GM12878 (cell line): ENCODE results near the gene IFIT3. TPM values are rescaled to one million over a fixed set of nuclear protein-coding genes. Genes with fewer than 3 reads are reported as not detected.

Source experiments
- ATAC-seq: fragments of 200-7000 bp; cut with Tn5 transposase; 3 replicates; pipeline ENCODE4 v1.9.1; 2020; ENCODE audit warnings: mild to moderate bottlenecking, moderate library complexity
- BruUV-seq: library from RNA; stranded (reverse); fragments of 400-500 nt; replicated peaks from 2 replicates; lab custom pipeline; 2021; lab: Mats Ljungman, UMichigan
- CTCF ChIA-PET: fragments of 300-600 bp; sonication (Branson Sonifier 250); formaldehyde crosslinking; extraction: SDS; loops from one replicate; lab custom pipeline; 2021; ENCODE audit warnings: inconsistent platforms; lab: Yijun Ruan, JAX
- POLR2A ChIA-PET: fragments of 350-600 bp; formaldehyde crosslinking; extraction: SDS; loops from one replicate; lab custom pipeline; 2021; ENCODE audit warnings: inconsistent platforms; lab: Charles Lee
- RAD21 ChIA-PET: fragments of 300-600 bp; sonication (Branson Sonifier 250); formaldehyde crosslinking; loops from one replicate; lab custom pipeline; 2023; ENCODE audit warnings: antibody characterized with exemption; ENCODE audit not compliant: unreplicated experiment; lab: Charles Lee
- SMC1A ChIA-PET: fragments of 300-600 bp; sonication (Branson Sonifier 250); formaldehyde crosslinking; loops from one replicate; lab custom pipeline; 2023; ENCODE audit not compliant: unreplicated experiment, uncharacterized antibody; lab: Charles Lee
- DNase-seq: peaks from one replicate; pipeline ENCODE4 v3.0.0-alpha.2; 2011; ENCODE audit warnings: low read depth, low spot score
- FAIRE-seq: peaks from 3 replicates; lab custom pipeline; 2011; peaks lifted over from hg19 to GRCh38; lab: Jason Lieb, UNC
- H2AFZ ChIP-seq: 2 replicates; pipeline ENCODE4 v1.6.0; 2011; ENCODE audit warnings: low read depth, low read length, control low read depth; ENCODE audit not compliant: control insufficient read depth
- H3K27ac ChIP-seq: 2 replicates; pipeline ENCODE4 v1.5.1; 2011; ENCODE audit warnings: control low read depth; ENCODE audit not compliant: control insufficient read depth, insufficient read depth
- H3K27me3 ChIP-seq, 2 experiments: replicated peaks in 1 of 2; 2 replicates each; pipeline versions ENCODE4 v1.6.0 to v1.6.1; 2011; ENCODE audit warnings: low read length in 1 of 2; ENCODE audit not compliant: control insufficient read depth in 2 of 2, insufficient read depth in 2 of 2
- H3K36me3 ChIP-seq, 2 experiments: 2 replicates each; pipeline ENCODE4 v1.5.1; 2011; ENCODE audit warnings: low read length in 1 of 2; ENCODE audit not compliant: control insufficient read depth in 2 of 2, insufficient read depth in 2 of 2
- H3K4me1 ChIP-seq: 2 replicates; pipeline ENCODE4 v1.6.1; 2011; ENCODE audit warnings: mild to moderate bottlenecking, low read length, moderate library complexity, mixed read lengths; ENCODE audit not compliant: control insufficient read depth, insufficient read depth
- H3K4me2 ChIP-seq: 2 replicates; pipeline ENCODE4 v1.6.0; 2011; ENCODE audit warnings: control low read depth; ENCODE audit not compliant: control insufficient read depth, insufficient read depth
- H3K4me3 ChIP-seq: fragments of 200-600 bp; sonication (generic); 2 replicates; pipeline ENCODE4 v1.5.1; 2016
- H3K79me2 ChIP-seq: 2 replicates; pipeline ENCODE4 v1.6.0; 2011; ENCODE audit warnings: low read length; ENCODE audit not compliant: control insufficient read depth, insufficient read depth
- H3K9ac ChIP-seq: 2 replicates; pipeline ENCODE4 v1.8.0; 2011; ENCODE audit warnings: low read length, control low read depth, mixed read lengths; ENCODE audit not compliant: control insufficient read depth, insufficient read depth
- H3K9me3 ChIP-seq: replicated peaks from 3 replicates; pipeline ENCODE4 v1.5.1; 2011; ENCODE audit warnings: mild to moderate bottlenecking, low read length; ENCODE audit not compliant: control insufficient read depth, insufficient read depth
- H4K20me1 ChIP-seq: 2 replicates; pipeline ENCODE4 v1.6.0; 2011; ENCODE audit not compliant: control insufficient read depth, insufficient read depth
- BCL11A ChIP-seq: IDR thresholded peaks from 2 replicates; pipeline ENCODE4 v1.6.1; 2011; ENCODE audit warnings: low read depth, low read length
- CHD2 ChIP-seq: IDR thresholded peaks from 2 replicates; pipeline ENCODE4 v1.6.1; 2011; ENCODE audit warnings: low read depth, low read length, improper control_type of control experiment, borderline replicate concordance
- EGR1 ChIP-seq, 2 experiments: IDR thresholded peaks; 1 replicate in 1 of 2; 2 replicates in 1 of 2; pipeline ENCODE4 v1.6.1; 2011 to 2012; ENCODE audit warnings: low read depth in 2 of 2, low read length in 2 of 2, borderline replicate concordance in 1 of 2, mild to moderate bottlenecking in 1 of 2, moderate library complexity in 1 of 2
- ETV6 ChIP-seq, 2 experiments: fragments of 450-650 bp in 1 of 2; IDR thresholded peaks in 1 of 2; conservative IDR thresholded peaks in 1 of 2; 2 replicates each; pipeline ENCODE4 v1.6.1; 2014; ENCODE audit warnings: antibody characterized with exemption in 1 of 2, borderline replicate concordance in 1 of 2, low read depth in 1 of 2, mild to moderate bottlenecking in 1 of 2, moderate library complexity in 1 of 2
- GATAD2B ChIP-seq: fragments of 450-650 bp; conservative IDR thresholded peaks from 2 replicates; pipeline ENCODE4 v1.6.1; 2017; ENCODE audit warnings: low read depth, mild to moderate bottlenecking, moderate library complexity
- MYB ChIP-seq: fragments of 150-350 bp; IDR thresholded peaks from 2 replicates; pipeline ENCODE4 v1.6.1; 2014; ENCODE audit warnings: mild to moderate bottlenecking, low read depth, low read length, borderline replicate concordance
- SUPT20H ChIP-seq: IDR thresholded peaks from 2 replicates; pipeline ENCODE4 v1.6.1; 2011; ENCODE audit warnings: low read depth, mild to moderate bottlenecking, low read length, moderate library complexity, borderline replicate concordance; ENCODE audit not compliant: control insufficient read depth
- TCF12 ChIP-seq: IDR thresholded peaks from 2 replicates; pipeline ENCODE4 v1.6.1; 2011; ENCODE audit warnings: low read depth, mild to moderate bottlenecking, low read length
- YBX1 ChIP-seq: fragments of 450-650 bp; IDR thresholded peaks from 2 replicates; pipeline ENCODE4 v1.6.1; 2016; ENCODE audit warnings: antibody characterized with exemption
- WGBS: methylation state at CpG from one replicate; pipeline ENCODE4 v1.1.6; 2016; ENCODE audit warnings: low lambda C conversion rate; ENCODE audit not compliant: insufficient replicate concordance, insufficient coverage; ENCODE audit errors: missing lambda C conversion rate; 5-methylcytosine and 5-hydroxymethylcytosine counted together
- in situ Hi-C: fragments of 300-500 bp; cut with MboI; formaldehyde crosslinking; loops from 9 replicates; pipeline ENCODE4 v1.14.3; 2018; ENCODE audit warnings: mixed read lengths
- intact Hi-C: fragments of 100-400 bp; cut with micrococcal nuclease; formaldehyde crosslinking; loops from one replicate; pipeline ENCODE4 v1.14.2; 2022; ENCODE audit not compliant: unreplicated experiment
- polyA plus RNA-seq, 11 experiments: library from polyadenylated mRNA; depleted of rRNA in 4 of 11; unstranded in 6 of 11; stranded (reverse) in 5 of 11; fragments of >200 nt; fragmentation: Nextera tagmentation in 4 of 11; fragmentation: Illumina TruSeq in 1 of 11; extraction: Ambion mirVana in 4 of 11; extraction: Trizol in 1 of 11; gene quantifications; 1 replicate in 1 of 11; 2 replicates in 10 of 11; pipeline versions ENCODE4 v1.2.1 to v1.2.3, GENCODE V29; 2011 to 2016; ENCODE audit warnings: inconsistent platforms in 2 of 11, missing spikeins in 2 of 11, low read depth in 1 of 11
- total RNA-seq, 4 experiments: library from RNA; depleted of rRNA in 3 of 4; stranded (reverse); fragments of >200 nt in 3 of 4; fragmentation: Illumina TruSeq in 1 of 4; extraction: Trizol in 1 of 4; gene quantifications; 2 replicates each; pipeline versions ENCODE4 v1.2.1 to v1.2.3, GENCODE V29; 2013 to 2021
- TF ChIP-seq, protein P1 (sequence below): IDR thresholded peaks from 2 replicates; pipeline ENCODE4 v1.6.1; 2012; ENCODE audit warnings: low read depth, low read length, improper control_type of control experiment

The IFIT3 gene
- total and polyA plus RNA-seq, 10 of the 15 experiments (the other 5 are each of a cell fraction or from before 2014, with no cell fraction given), result 27.0 to 70.2 (median 51.1) TPM

DNA sequence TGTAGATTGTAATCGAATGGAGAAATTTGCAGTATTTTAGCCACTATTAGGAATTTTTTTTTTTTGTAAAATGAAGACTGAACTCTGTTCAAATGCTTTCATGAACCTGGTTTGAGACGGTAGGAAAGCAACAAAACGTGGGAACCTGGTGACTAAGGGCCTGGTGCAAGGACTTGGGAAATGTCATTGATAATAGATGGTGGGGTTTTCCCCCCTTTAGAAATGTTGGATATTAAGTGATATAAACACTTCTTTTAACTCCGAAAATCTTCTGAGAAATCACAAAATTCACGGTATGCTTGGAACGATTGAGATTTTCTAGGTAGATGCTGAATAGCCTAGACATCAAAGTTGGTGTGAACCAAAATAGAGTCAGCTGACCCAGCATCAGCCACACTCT lies 19.5 kb upstream of the IFIT3 start (continued):
- TF ChIP-seq TCF12, result no peak
- no peak for TF ChIP-seq MYB
- TF ChIP-seq EGR1 (IDR thresholded peaks at IDR 0.05; ENCODE audit: borderline replicate concordance in 1 of 2, low read depth in 2 of 2, low read length in 2 of 2), result no peak
- no peak for TF ChIP-seq ETV6 (conservative IDR thresholded peaks at IDR 0.05 in 1 of 2, IDR thresholded peaks at IDR 0.05 in 1 of 2; ENCODE audit: borderline replicate concordance in 1 of 2, low read depth in 1 of 2)
- TF ChIP-seq GATAD2B, result no peak
- no peak for TF ChIP-seq CHD2
- no peak for TF ChIP-seq SUPT20H
- TF ChIP-seq YBX1, result no peak
- TF ChIP-seq, all 136 proteins: peak for 0

DNA sequence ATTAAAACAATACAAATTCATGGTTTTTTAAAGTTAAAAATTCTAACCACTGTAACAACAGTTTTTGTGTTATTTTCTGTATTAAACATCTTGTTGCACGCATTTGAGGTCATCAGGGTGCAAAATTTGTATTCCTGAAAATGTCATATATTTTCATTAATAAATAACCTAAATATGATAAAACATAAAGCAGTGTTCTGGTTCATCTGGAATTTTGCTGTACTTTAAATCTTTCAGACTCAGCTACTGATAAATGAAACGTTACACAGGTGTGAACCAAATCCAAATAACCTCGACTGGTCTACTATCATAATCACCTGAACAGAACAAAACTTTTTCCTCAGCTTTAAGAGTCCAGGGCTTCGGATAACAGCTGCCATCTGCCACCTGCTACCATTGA lies 19.1 kb upstream of the IFIT3 start:
- H3K4me3 ChIP-seq, result no peak overlapping the region
- TF ChIP-seq, protein P1, sequence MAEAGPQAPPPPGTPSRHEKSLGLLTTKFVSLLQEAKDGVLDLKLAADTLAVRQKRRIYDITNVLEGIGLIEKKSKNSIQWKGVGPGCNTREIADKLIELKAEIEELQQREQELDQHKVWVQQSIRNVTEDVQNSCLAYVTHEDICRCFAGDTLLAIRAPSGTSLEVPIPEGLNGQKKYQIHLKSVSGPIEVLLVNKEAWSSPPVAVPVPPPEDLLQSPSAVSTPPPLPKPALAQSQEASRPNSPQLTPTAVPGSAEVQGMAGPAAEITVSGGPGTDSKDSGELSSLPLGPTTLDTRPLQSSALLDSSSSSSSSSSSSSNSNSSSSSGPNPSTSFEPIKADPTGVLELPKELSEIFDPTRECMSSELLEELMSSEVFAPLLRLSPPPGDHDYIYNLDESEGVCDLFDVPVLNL, result no peak
- TF ChIP-seq BCL11A, result no peak
- TF ChIP-seq, all 136 proteins: peak for 0
- in situ Hi-C loops, result no loop called here
- DNase-seq (no peak), ATAC-seq (no peak), FAIRE-seq (no peak)
- Histone ChIP-seq H3K27ac (no peak overlapping the region), H3K27me3 (no peaks in the 10 kb centered on the region), H3K79me2 (peaks cover 6% of the 10 kb centered on the region), H4K20me1 (no peaks in the 10 kb centered on the region), H3K4me1 (no peaks in the 10 kb centered on the region; the same call in 1 of the 2 replicates), H2AFZ (no peak overlapping the region), H3K4me2 (no peak overlapping the region), H3K36me3 (0 out of 4 replicates have a peak, but pooled peaks cover 0 to 2% of the 10 kb centered on the region in 2 experiments), H3K9ac (no peak overlapping the region), H3K9me3 (no peaks in the 10 kb centered on the region)
- ChIA-PET RAD21 (no interaction called here), POLR2A (no interaction called here), SMC1A (interaction anchor here (1.1 kb wide), 2 partner anchors 59 to 61 kb away, joined by 3 to 4 read pairs; no protein-coding TSS in a partner anchor), CTCF (interaction anchor here (0.9 to 4.8 kb wide), 2 partner anchors 9 to 60 kb away, joined by 3 to 25 read pairs; no protein-coding TSS in a partner anchor)
- intact Hi-C loops, result no loop called here
- no TSS peak for BruUV-seq
- WGBS, result 70% methylated on average over 4 of the region's 4 CpGs
